Epidermal melanocyte (primary cell): Measurements from ENCODE around the gene OLFML2B.

Source experiments
- DNase-seq: peaks from one replicate; pipeline ENCODE4 v3.0.0; 2011; ENCODE audit warnings: low spot score; ENCODE audit not compliant: insufficient read length

Gene OLFML2B

GRCh38 chr1:161981126-161981525 lies 42.5 kb downstream of the OLFML2B start:
- no peak for DNase-seq

- no peak for DNase-seq
These were observed 45.5 kb downstream of the OLFML2B start for GRCh38 chr1:161978011-161978790.

GRCh38 chr1:161973924-161974845 lies 49.5 kb downstream of the OLFML2B start:
- peak; percentile 29 for DNase-seq

- DNase-seq, result no peak
These were observed 50.8 kb downstream of the OLFML2B start for GRCh38 chr1:161972828-161973227.

- no peak for DNase-seq
These were observed 53.0 kb downstream of the OLFML2B start for GRCh38 chr1:161970633-161971032.

- DNase-seq, result no peak
These were observed 53.6 kb downstream of the OLFML2B start for GRCh38 chr1:161970036-161970435.

GRCh38 chr1:161966067-161966466 lies 57.6 kb downstream of the OLFML2B start:
- no peak for DNase-seq

- peak; percentile 61 for DNase-seq
These were observed 61.4 kb downstream of the OLFML2B start for GRCh38 chr1:161962091-161962887.

GRCh38 chr1:161958425-161958824 lies 65.2 kb downstream of the OLFML2B start:
- no peak for DNase-seq

- no peak for DNase-seq
These were observed 66.7 kb downstream of the OLFML2B start for GRCh38 chr1:161956930-161957329.

GRCh38 chr1:161956097-161956496 lies 67.6 kb downstream of the OLFML2B start:
- peak; percentile 51 for DNase-seq

GRCh38 chr1:161955606-161956005 lies 68.1 kb downstream of the OLFML2B start:
- DNase-seq, result no peak

GRCh38 chr1:161954466-161954865 lies 69.2 kb downstream of the OLFML2B start:
- DNase-seq, result no peak

GRCh38 chr1:161954050-161954449 lies 69.6 kb downstream of the OLFML2B start:
- no peak for DNase-seq

- DNase-seq, result no peak
These were observed 70.3 kb downstream of the OLFML2B start for GRCh38 chr1:161953256-161953920.

- DNase-seq, result no peak
These were observed 71.0 kb downstream of the OLFML2B start for GRCh38 chr1:161952607-161953172.

GRCh38 chr1:161951646-161952045 lies 72.0 kb downstream of the OLFML2B start:
- DNase-seq, result no peak

- no peak for DNase-seq
These were observed 73.3 kb downstream of the OLFML2B start for GRCh38 chr1:161950377-161950776.

GRCh38 chr1:161949548-161949947 lies 74.1 kb downstream of the OLFML2B start:
- DNase-seq, result no peak

GRCh38 chr1:161948435-161948834 lies 75.2 kb downstream of the OLFML2B start:
- DNase-seq, result no peak
